HEK293 (cell line): ENCODE measurements around the gene PCBP3.

Experiments used
- CTCF ChIP-seq: fragments of 450-650 bp; formaldehyde crosslinking; IDR thresholded peaks from 2 replicates; pipeline ENCODE4 v1.5.1; 2016; ENCODE audit warnings: missing biosample characterization, missing genetic modification characterization
- MEIS1 ChIP-seq: sonication (generic); formaldehyde crosslinking; IDR thresholded peaks from 2 replicates; pipeline ENCODE4 v1.8.1; 2022; ENCODE audit warnings: missing genetic modification reagents, mild to moderate bottlenecking, borderline replicate concordance
- REPIN1 ChIP-seq: fragments of 450-650 bp; formaldehyde crosslinking; IDR thresholded peaks from 2 replicates; pipeline ENCODE4 v1.5.1; 2017; ENCODE audit warnings: missing biosample characterization, missing genetic modification characterization, low read depth
- ZBTB6 ChIP-seq: fragments of 450-650 bp; formaldehyde crosslinking; IDR thresholded peaks from 2 replicates; pipeline ENCODE4 v1.5.1; 2017; ENCODE audit warnings: missing biosample characterization, missing genetic modification characterization
- ZBTB7A ChIP-seq: fragments of 450-650 bp; formaldehyde crosslinking; IDR thresholded peaks from 2 replicates; pipeline ENCODE4 v1.5.1; 2016; ENCODE audit warnings: low read depth, missing biosample characterization, missing genetic modification characterization
- ZBTB8A ChIP-seq: fragments of 450-650 bp; formaldehyde crosslinking; IDR thresholded peaks from 2 replicates; pipeline ENCODE4 v1.5.1; 2016; ENCODE audit warnings: missing biosample characterization, missing genetic modification characterization
- ZNF138 ChIP-seq: fragments of 450-650 bp; formaldehyde crosslinking; IDR thresholded peaks from 2 replicates; pipeline ENCODE4 v1.5.1; 2016; ENCODE audit warnings: missing biosample characterization, missing genetic modification characterization, borderline replicate concordance
- ZNF24 ChIP-seq: fragments of 450-650 bp; formaldehyde crosslinking; IDR thresholded peaks from 2 replicates; pipeline ENCODE4 v1.5.1; 2016; ENCODE audit warnings: missing biosample characterization, missing genetic modification characterization
- ZNF558 ChIP-seq: fragments of 450-650 bp; formaldehyde crosslinking; IDR thresholded peaks from 2 replicates; pipeline ENCODE4 v1.5.1; 2016; ENCODE audit warnings: missing biosample characterization, missing genetic modification characterization
- ZNF785 ChIP-seq: fragments of 450-650 bp; formaldehyde crosslinking; IDR thresholded peaks from 2 replicates; pipeline ENCODE4 v1.5.1; 2016; ENCODE audit warnings: missing biosample characterization, missing genetic modification characterization
- TF ChIP-seq, protein P1 (sequence below): fragments of 450-650 bp; formaldehyde crosslinking; IDR thresholded peaks from 2 replicates; pipeline ENCODE4 v1.5.1; 2017; ENCODE audit warnings: missing biosample characterization, missing genetic modification characterization

DNA sequence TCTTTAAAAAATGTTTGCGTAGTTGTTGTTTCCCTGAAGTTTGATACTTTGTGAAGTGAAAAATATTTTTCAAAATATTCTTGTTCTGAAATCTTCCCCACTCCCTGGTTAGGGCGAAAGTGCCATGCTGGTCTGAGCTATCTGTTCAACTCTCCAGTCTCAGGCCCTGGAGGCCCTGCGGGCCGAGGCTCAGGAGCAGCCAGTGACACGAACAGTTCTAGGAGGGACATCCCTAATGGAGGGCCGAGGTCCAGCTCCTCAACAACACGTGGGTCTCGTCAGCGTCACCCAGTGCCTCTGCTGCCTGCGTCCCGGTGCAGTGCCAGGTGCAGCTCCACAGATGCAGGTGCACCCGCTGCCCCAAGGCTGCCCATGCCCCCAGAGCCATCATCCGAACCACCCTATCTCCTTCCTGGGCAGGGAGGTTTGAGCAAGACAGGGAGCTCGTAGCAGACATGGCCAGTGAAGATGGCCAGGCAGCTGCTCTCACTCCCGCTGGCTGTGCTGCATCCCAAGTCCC lies 268.3 kb downstream of the PCBP3 start:
- TF ChIP-seq CTCF (tag by site-specific recombination) (no peak), ZBTB8A (tag by site-specific recombination) (no peak), ZNF24 (no peak), ZBTB6 (no peak), MEIS1 (CRISPR knock-in tag) (no peak), ZBTB7A (no peak), ZNF558 (tag by site-specific recombination) (no peak), REPIN1 (tag by site-specific recombination) (no peak), ZNF785 (tag by site-specific recombination) (no peak), ZNF138 (no peak)
- TF ChIP-seq, protein P1, sequence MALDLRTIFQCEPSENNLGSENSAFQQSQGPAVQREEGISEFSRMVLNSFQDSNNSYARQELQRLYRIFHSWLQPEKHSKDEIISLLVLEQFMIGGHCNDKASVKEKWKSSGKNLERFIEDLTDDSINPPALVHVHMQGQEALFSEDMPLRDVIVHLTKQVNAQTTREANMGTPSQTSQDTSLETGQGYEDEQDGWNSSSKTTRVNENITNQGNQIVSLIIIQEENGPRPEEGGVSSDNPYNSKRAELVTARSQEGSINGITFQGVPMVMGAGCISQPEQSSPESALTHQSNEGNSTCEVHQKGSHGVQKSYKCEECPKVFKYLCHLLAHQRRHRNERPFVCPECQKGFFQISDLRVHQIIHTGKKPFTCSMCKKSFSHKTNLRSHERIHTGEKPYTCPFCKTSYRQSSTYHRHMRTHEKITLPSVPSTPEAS (tag by site-specific recombination), result no peak
